ENCODE measurements around the gene C11orf86.

Gene C11orf86

DNA sequence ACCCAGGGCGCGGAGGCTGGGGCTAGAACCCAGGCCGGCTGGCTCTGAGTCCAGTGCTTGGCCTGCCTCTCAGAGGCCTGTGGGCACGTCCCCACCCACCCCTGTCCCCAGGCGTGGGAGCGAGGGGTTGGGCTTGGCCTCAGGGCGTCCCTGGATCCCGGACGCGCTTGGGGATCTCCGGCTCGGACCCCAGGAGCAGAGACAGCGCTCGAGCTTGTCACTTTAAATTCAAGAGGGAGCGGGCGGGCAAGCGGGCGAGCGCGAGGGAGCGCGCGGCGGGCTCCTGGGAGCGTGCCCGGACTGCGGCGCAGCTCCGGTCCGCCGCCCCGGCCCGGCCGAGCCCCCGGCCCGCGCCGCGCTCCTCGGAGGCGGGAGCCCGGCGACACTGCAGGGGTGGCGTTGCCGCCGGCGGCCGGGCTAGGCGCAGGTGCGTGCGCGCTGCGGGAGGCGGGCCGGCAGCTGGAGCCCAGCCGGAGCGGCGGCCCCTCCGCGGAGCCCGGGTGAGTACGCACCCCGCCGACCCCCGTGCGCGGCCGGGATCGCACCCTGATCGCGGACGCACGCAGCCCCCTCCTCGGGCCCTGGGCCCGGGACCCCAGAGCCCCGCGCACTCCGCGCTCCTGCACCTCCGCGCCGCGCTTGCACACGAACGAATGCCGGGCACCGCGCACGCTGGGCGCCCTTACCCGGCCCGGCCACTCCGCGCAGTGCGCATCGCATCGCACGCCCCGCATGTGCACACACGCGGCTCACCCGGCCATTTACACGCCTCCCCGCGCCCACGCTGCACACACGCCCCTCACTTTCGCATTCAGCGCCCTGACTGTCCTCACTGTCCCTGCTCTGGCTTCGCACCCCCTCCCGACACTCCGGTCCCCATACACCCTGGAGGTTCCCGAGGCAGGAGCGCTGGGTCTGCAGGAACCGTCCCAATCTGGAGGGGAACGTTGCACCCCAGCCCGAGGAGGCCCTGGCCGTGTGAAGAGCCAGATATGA lies 48.2 kb downstream of the C11orf86 start, which contains the start of gene SYT12:
Gene SYT12, plus strand, starts transcription at position 174 of the 996 bp plus-strand sequence. CDS start 7,011 bp downstream, outside the sequence.
- peaks cover 46% of the 10 kb centered on the region for H3K4me1 Mint-ChIP-seq
- ATAC-seq: peak; percentile 27
- H3K27ac Mint-ChIP-seq: no peak within 1 kb of the TSS
- peaks cover 82% of the 10 kb centered on the region for H3K27me3 Mint-ChIP-seq
- peaks cover 6 to 8% of the 10 kb centered on the region in 2 donors for H3K9me3 Mint-ChIP-seq
- peak in 1 of 2 donors; percentile 19 for DNase-seq
- H3K4me3 Mint-ChIP-seq: peak within 1 kb of the TSS; percentile 81 to 83

DNA sequence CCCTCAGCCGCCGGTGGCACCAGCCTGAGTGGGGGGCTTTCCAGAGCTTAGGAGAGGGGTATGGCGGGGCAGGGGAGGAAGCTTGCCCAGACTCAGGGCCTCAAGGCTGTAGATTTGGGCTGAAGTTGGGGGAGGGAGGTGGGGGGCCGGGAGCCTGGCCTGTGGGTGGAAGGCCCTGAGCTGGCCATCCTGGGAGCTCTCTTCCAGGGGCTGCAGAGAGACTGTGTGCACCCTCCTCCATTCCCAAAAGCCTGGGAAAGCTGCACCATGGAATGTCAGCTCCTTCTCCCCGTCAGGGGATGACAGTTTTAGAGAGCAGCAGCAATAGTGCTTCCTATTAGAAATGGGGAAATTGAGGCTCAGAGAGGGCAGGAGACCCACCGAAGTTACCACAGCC lies 48.9 kb downstream of the C11orf86 start:
- no peak for ATAC-seq
- peaks cover 2 to 3% of the 10 kb centered on the region in 2 donors for H3K9me3 Mint-ChIP-seq
- peaks cover 46% of the 10 kb centered on the region for H3K4me1 Mint-ChIP-seq
- H3K27ac Mint-ChIP-seq: no peak overlapping the region
- peak overlapping the region; percentile 81 to 83 for H3K4me3 Mint-ChIP-seq
- H3K27me3 Mint-ChIP-seq: peaks cover 86% of the 10 kb centered on the region
- DNase-seq: no peak

DNA sequence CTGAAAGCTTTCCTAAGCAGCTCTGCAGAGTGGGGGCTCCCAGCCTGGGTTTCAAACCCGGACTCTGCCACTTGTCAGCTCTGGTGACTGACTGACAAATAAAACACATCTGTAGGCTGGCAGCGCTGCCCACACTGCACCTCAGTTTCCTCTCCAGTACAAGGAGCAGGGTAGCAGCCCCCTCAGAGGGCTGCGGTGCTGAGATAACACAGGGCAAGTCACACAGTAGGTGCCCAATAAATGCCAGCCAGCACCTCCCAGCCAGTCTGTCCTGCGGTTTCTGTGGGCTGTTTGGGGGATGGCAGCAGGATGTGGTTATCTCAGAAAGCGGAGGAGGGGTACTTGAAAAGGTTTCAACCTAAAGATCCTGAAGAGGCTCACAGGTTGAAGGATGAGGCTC lies 49.3 kb downstream of the C11orf86 start:
- ATAC-seq (peak; percentile 77), DNase-seq (peak; percentile 37 to 65)
- peaks cover 46% of the 10 kb centered on the region for H3K4me1 Mint-ChIP-seq
- H3K27ac Mint-ChIP-seq: peak overlapping the region in 1 of 2 donors; percentile 90
- peaks cover 91% of the 10 kb centered on the region for H3K27me3 Mint-ChIP-seq
- no peaks in the 10 kb centered on the region for H3K9me3 Mint-ChIP-seq
- peak overlapping the region; percentile 38 to 65 for H3K4me3 Mint-ChIP-seq

DNA sequence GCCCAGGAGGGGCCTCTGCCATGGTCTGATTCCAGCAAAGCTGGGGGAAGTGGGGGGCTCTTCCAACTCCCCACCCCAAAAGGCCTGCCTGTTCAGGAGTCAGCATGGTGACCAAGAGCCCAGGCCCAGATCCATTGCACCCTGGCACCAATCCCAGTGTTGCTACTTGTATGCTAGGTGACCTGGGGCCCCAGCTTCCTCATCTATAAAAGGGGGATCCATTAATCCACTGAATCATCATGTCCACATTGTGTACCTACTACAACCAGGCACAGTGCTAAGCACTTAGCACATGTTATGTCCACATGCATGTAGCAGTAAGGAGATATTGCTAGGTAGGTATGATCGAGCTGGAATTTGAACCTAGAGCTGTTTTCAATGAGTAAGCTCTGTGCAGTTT lies 49.9 kb downstream of the C11orf86 start:
- peak; percentile 13 for ATAC-seq
- H3K4me3 Mint-ChIP-seq: peak overlapping the region; percentile 38 to 65
- peaks cover 46% of the 10 kb centered on the region for H3K4me1 Mint-ChIP-seq
- no peak for DNase-seq
- H3K27ac Mint-ChIP-seq: no peak overlapping the region
- H3K9me3 Mint-ChIP-seq: no peaks in the 10 kb centered on the region
- peaks cover 92% of the 10 kb centered on the region for H3K27me3 Mint-ChIP-seq

DNA sequence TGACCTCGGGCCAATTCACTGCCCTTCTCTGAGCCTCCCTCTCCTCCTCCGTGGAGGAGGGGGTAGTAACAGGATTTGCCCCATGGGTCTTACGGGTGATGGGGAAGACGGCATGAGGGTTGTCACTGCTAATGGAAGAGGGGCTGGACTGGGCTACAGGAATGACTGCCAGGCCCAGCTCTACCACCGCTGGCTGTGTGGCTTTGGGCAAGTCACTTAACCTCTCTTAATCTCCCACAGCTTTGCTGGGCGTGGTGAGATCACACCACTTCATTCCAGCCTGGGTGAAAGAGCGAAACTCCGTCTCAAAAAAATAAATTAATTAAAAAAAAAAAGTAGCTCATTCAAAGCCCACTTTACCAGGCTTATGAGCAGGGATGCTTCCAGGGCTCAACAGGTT lies 50.6 kb downstream of the C11orf86 start:
- no peak overlapping the region for H3K27ac Mint-ChIP-seq
- H3K4me1 Mint-ChIP-seq: peaks cover 46% of the 10 kb centered on the region
- no peaks in the 10 kb centered on the region for H3K9me3 Mint-ChIP-seq
- ATAC-seq (no peak), DNase-seq (no peak)
- H3K4me3 Mint-ChIP-seq: no peak overlapping the region
- H3K27me3 Mint-ChIP-seq: peaks cover 95% of the 10 kb centered on the region

Measured in stimulated activated naive CD8-positive, alpha-beta T cell treated with anti-CD3 and anti-CD28 coated beads, Interleukin-15, amount 100 ng/mL, for 72 hours (primary cell).